IPS-18a (cell line): ENCODE measurements around the gene TLK1.

ENCODE experiments used
- H3K27ac ChIP-seq: one replicate; pipeline ENCODE4 v1.5.1; 2013; ENCODE audit warnings: low read length
- H3K27me3 ChIP-seq: one replicate; pipeline ENCODE4 v1.6.1; 2013; ENCODE audit warnings: mild to moderate bottlenecking, low read length; ENCODE audit not compliant: control insufficient read depth, insufficient read depth
- H3K36me3 ChIP-seq: one replicate; pipeline ENCODE4 v1.6.1; 2013; ENCODE audit warnings: low read depth, low read length; ENCODE audit not compliant: control insufficient read depth
- H3K4me1 ChIP-seq: one replicate; pipeline ENCODE4 v1.6.1; 2013; ENCODE audit warnings: low read depth, low read length; ENCODE audit not compliant: control insufficient read depth
- H3K4me3 ChIP-seq: one replicate; pipeline ENCODE4 v1.5.1; 2013; ENCODE audit warnings: low read length
- H3K9ac ChIP-seq: one replicate; pipeline ENCODE4 v1.6.1; 2013; ENCODE audit warnings: mild to moderate bottlenecking, low read length, moderate library complexity
- H3K9me3 ChIP-seq: one replicate; pipeline ENCODE4 v1.6.1; 2013; ENCODE audit warnings: low read depth, low read length; ENCODE audit not compliant: control insufficient read depth

TLK1 gene

GRCh38 chr2:171154348-171154747 is 6.3 kb downstream of the TLK1 start:
- Histone ChIP-seq H3K27ac (no peak overlapping the region), H3K4me1 (peaks cover 24% of the 10 kb centered on the region), H3K9me3 (no peaks in the 10 kb centered on the region), H3K36me3 (no peaks in the 10 kb centered on the region), H3K9ac (no peak overlapping the region), H3K27me3 (no peaks in the 10 kb centered on the region), H3K4me3 (no peak overlapping the region)

GRCh38 chr2:171150694-171151285 is 9.9 kb downstream of the TLK1 start:
- H3K4me3 ChIP-seq = no peak overlapping the region
- no peak overlapping the region for H3K27ac ChIP-seq

GRCh38 chr2:171149986-171150693 is 10.6 kb downstream of the TLK1 start:
- H3K4me1 ChIP-seq = no peaks in the 10 kb centered on the region
- H3K36me3 ChIP-seq = no peaks in the 10 kb centered on the region
- no peak overlapping the region for H3K4me3 ChIP-seq
- no peak overlapping the region for H3K9ac ChIP-seq
- no peaks in the 10 kb centered on the region for H3K9me3 ChIP-seq
- no peaks in the 10 kb centered on the region for H3K27me3 ChIP-seq
- no peak overlapping the region for H3K27ac ChIP-seq

More at GRCh38 chr2:171150694-171151285, 9.9 kb downstream of the TLK1 start:
- H3K27me3 ChIP-seq = no peaks in the 10 kb centered on the region
- H3K36me3 ChIP-seq = no peaks in the 10 kb centered on the region
- no peaks in the 10 kb centered on the region for H3K9me3 ChIP-seq
- peaks cover 3% of the 10 kb centered on the region for H3K4me1 ChIP-seq
- H3K9ac ChIP-seq = no peak overlapping the region

GRCh38 chr2:171149171-171149938 is 11.3 kb downstream of the TLK1 start:
- H3K9me3 ChIP-seq = no peaks in the 10 kb centered on the region
- no peaks in the 10 kb centered on the region for H3K4me1 ChIP-seq
- H3K27ac ChIP-seq = no peak overlapping the region
- no peaks in the 10 kb centered on the region for H3K36me3 ChIP-seq
- no peak overlapping the region for H3K9ac ChIP-seq
- H3K4me3 ChIP-seq = no peak overlapping the region
- no peaks in the 10 kb centered on the region for H3K27me3 ChIP-seq

GRCh38 chr2:171147081-171147480 is 13.6 kb downstream of the TLK1 start:
- H3K4me1 ChIP-seq = peaks cover 4% of the 10 kb centered on the region
- H3K9ac ChIP-seq = no peak overlapping the region
- no peak overlapping the region for H3K27ac ChIP-seq
- no peak overlapping the region for H3K4me3 ChIP-seq
- H3K9me3 ChIP-seq = no peaks in the 10 kb centered on the region
- no peaks in the 10 kb centered on the region for H3K36me3 ChIP-seq
- H3K27me3 ChIP-seq = no peaks in the 10 kb centered on the region

- no peak overlapping the region for H3K9ac ChIP-seq
- no peak overlapping the region for H3K27ac ChIP-seq
- no peak overlapping the region for H3K4me3 ChIP-seq
- no peaks in the 10 kb centered on the region for H3K9me3 ChIP-seq
- H3K4me1 ChIP-seq = peaks cover 4% of the 10 kb centered on the region
- H3K27me3 ChIP-seq = no peaks in the 10 kb centered on the region
- H3K36me3 ChIP-seq = no peaks in the 10 kb centered on the region
Observed at GRCh38 chr2:171146633-171147032, 14.1 kb downstream of the TLK1 start.

- peaks cover 9% of the 10 kb centered on the region for H3K4me1 ChIP-seq
- H3K27ac ChIP-seq = no peak overlapping the region
- no peaks in the 10 kb centered on the region for H3K27me3 ChIP-seq
- H3K36me3 ChIP-seq = no peaks in the 10 kb centered on the region
- no peak overlapping the region for H3K4me3 ChIP-seq
- no peaks in the 10 kb centered on the region for H3K9me3 ChIP-seq
- H3K9ac ChIP-seq = no peak overlapping the region
Observed at GRCh38 chr2:171146071-171146470, 14.6 kb downstream of the TLK1 start.

- H3K27ac ChIP-seq = no peak overlapping the region
Observed at GRCh38 chr2:171143670-171144062, 17.0 kb downstream of the TLK1 start.

GRCh38 chr2:171142398-171142797 is 18.3 kb downstream of the TLK1 start:
- Histone ChIP-seq H3K9me3 (no peaks in the 10 kb centered on the region), H3K27me3 (no peaks in the 10 kb centered on the region), H3K4me1 (peaks cover 23% of the 10 kb centered on the region), H3K27ac (no peak overlapping the region), H3K36me3 (no peaks in the 10 kb centered on the region), H3K4me3 (no peak overlapping the region), H3K9ac (no peak overlapping the region)

More at GRCh38 chr2:171143670-171144062, 17.0 kb downstream of the TLK1 start:
- no peaks in the 10 kb centered on the region for H3K27me3 ChIP-seq
- H3K9ac ChIP-seq = no peak overlapping the region
- no peaks in the 10 kb centered on the region for H3K9me3 ChIP-seq
- H3K4me1 ChIP-seq = peaks cover 22% of the 10 kb centered on the region
- no peaks in the 10 kb centered on the region for H3K36me3 ChIP-seq
- H3K4me3 ChIP-seq = no peak overlapping the region

- Histone ChIP-seq H3K9ac (peak overlapping the region; percentile 3), H3K36me3 (no peaks in the 10 kb centered on the region), H3K9me3 (no peaks in the 10 kb centered on the region), H3K4me1 (peaks cover 27% of the 10 kb centered on the region), H3K4me3 (no peak overlapping the region), H3K27me3 (no peaks in the 10 kb centered on the region), H3K27ac (peak overlapping the region; percentile 27)
Observed at GRCh38 chr2:171141320-171141719, 19.4 kb downstream of the TLK1 start.

- H3K4me3 ChIP-seq = peak overlapping the region; percentile 29
- no peaks in the 10 kb centered on the region for H3K36me3 ChIP-seq
- no peaks in the 10 kb centered on the region for H3K9me3 ChIP-seq
- H3K27me3 ChIP-seq = no peaks in the 10 kb centered on the region
- peak overlapping the region; percentile 20 for H3K27ac ChIP-seq
- H3K4me1 ChIP-seq = peaks cover 29% of the 10 kb centered on the region
- H3K9ac ChIP-seq = no peak overlapping the region
Observed at GRCh38 chr2:171139860-171140259, 20.8 kb downstream of the TLK1 start.
